Peyer's patch (tissue), 4 donors: Measurements from ENCODE around the gene STIP1.

Source experiments
- POLR2A ChIP-seq, 2 donors: fragments of 450-650 bp; IDR thresholded peaks; one replicate each; pipeline ENCODE4 v1.5.1; 2017; ENCODE audit warnings: antibody characterized with exemption in 2 of 2, mild to moderate bottlenecking in 2 of 2, moderate library complexity in 2 of 2
- TF ChIP-seq, protein P1 (sequence below), 6 experiments: fragments of 450-650 bp in 4 of 6; fragments of 200-600 bp in 2 of 6; sonication (generic) in 1 of 6; IDR thresholded peaks; one replicate each; pipeline ENCODE4 v1.5.1; 2017 to 2019; ENCODE audit warnings: antibody characterized with exemption in 6 of 6, mild to moderate bottlenecking in 3 of 6, moderate library complexity in 1 of 6

DNA sequence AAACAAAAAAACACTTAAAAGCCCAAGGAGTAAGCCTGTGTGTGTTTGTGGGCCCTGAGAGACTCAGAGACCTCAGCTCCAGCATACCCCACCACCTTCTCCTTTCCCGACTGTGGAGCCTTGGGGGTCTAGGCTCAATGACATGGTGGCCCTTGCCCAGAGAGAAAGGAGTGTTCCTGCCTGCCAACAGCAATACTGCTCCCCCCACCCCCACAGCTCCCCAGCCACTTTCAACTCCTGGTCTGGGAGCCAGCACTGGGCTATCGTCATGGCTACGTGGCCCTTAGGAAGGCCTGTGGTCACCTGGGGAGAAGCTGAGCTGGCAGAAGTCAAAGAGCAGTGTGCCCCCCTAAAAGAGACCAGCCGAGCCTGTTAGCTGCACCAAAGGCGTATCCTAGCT, 58.1 kb downstream of the STIP1 start:
- no peak for TF ChIP-seq POLR2A (IDR thresholded peaks at IDR 0.05)
- TF ChIP-seq, protein P1, sequence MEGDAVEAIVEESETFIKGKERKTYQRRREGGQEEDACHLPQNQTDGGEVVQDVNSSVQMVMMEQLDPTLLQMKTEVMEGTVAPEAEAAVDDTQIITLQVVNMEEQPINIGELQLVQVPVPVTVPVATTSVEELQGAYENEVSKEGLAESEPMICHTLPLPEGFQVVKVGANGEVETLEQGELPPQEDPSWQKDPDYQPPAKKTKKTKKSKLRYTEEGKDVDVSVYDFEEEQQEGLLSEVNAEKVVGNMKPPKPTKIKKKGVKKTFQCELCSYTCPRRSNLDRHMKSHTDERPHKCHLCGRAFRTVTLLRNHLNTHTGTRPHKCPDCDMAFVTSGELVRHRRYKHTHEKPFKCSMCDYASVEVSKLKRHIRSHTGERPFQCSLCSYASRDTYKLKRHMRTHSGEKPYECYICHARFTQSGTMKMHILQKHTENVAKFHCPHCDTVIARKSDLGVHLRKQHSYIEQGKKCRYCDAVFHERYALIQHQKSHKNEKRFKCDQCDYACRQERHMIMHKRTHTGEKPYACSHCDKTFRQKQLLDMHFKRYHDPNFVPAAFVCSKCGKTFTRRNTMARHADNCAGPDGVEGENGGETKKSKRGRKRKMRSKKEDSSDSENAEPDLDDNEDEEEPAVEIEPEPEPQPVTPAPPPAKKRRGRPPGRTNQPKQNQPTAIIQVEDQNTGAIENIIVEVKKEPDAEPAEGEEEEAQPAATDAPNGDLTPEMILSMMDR (IDR thresholded peaks at IDR 0.05) = no peak
